GM18502 (cell line): ENCODE data around the gene IRGQ.
"Not testable (repeated sequence)": the region's sequence is repeated elsewhere in the genome, so short reads cannot be mapped to it uniquely, and the experiment has no call there.

ENCODE experiments used
- ATAC-seq: cut with Tn5 transposase; IDR thresholded peaks from one replicate; pipeline ENCODE4 v1.9.1; 2021; ENCODE audit warnings: mild to moderate bottlenecking; ENCODE audit not compliant: unreplicated experiment, poor library complexity

Gene IRGQ

GRCh38 chr19:43599635-43600295, 3.8 kb upstream of the IRGQ start:
- ATAC-seq, result no peak

DNA sequence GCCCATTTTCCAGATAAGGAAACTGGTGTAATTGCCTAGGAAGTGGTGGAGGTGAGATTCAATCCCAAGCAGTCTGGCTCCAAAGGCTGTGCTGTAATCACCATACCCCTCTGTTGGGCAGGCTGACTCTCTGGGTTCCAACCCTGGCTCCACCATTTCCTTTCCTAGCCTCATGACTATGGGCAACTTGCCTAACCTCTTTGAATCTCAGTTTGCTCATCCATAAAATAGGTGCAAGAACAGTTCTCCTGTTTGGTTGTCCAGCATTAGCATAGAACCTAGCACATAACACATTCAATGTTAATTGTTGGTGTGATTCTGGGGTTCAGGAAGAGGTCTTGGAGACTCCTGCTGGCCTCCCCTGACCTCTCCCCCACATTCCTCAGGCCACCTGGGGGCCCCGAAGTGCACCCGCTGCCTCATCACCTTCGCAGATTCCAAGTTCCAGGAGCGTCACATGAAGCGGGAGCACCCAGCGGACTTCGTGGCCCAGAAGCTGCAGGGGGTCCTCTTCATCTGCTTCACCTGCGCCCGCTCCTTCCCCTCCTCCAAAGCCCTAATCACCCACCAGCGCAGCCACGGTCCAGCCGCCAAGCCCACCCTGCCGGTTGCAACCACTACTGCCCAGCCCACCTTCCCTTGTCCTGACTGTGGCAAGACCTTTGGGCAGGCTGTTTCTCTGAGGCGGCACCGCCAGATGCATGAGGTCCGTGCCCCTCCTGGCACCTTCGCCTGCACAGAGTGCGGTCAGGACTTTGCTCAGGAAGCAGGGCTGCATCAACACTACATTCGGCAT, 2.7 kb upstream of the IRGQ start:
- no peak for ATAC-seq

- ATAC-seq, result no peak
These were observed 1.9 kb upstream of the IRGQ start for GRCh38 chr19:43597876-43598275.

DNA sequence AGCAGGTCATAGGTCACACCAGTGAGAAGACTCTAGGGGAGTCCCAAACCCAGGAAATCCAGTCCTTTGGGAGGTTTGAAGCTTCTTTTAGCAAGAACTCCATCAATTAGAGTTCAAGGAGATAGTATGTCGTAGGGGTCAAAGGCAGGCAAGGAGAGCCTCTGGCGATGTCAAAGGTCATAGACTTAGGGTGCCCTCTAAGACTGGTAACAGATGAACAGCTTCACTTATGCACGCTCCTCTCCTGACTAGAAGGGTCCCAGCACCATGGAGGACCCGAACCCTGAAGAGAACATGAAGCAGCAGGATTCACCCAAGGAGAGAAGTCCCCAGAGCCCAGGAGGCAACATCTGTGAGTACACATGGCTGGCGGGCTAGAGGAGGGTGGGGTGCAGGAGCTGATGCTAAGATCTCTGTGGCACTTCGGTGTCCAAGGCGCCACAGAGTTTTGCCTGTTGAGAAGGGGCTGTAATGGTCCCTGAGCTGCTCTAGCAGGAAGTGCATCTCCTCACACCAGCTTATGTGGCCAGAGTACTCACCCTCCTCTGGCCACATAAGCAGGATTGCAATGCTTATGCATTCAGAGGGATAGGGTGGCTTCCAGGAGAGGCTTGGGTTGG, 1.0 kb upstream of the IRGQ start:
- ATAC-seq, result no peak

GRCh38 chr19:43595605-43595998, 332 bp downstream of the IRGQ start:
- peak; percentile 4 for ATAC-seq

GRCh38 chr19:43594710-43595604, 977 bp downstream of the IRGQ start:
- ATAC-seq, result no peak

GRCh38 chr19:43594081-43594697, 1.7 kb downstream of the IRGQ start:
- no peak for ATAC-seq

DNA sequence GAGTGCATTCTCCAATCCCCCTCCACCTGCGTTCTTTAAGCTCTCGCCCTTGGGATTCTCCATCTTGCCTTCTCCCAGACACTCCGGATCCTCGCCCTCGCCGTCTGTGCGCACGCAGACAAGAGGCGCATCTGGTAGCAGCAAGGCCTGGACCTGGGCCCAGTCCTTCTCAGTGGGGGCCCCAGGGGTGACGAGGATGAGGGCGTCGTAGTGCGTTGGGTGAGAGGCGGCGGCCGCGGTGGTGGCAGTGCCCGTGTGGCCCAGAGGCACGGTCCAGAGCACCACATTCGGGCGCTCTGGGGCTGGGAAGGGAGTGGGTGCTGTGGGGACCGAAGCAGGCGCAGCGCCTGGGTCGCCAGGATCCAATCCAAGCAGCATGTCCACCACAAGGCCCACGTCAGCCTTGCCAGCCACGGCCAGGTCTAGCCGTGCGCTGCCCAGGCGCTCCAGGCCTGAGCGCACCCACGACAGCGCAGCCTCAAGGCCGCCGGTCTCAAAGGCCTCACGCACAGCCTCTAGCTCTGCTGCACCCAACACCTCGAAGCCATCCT, 3.1 kb downstream of the IRGQ start:
- ATAC-seq, result no peak

GRCh38 chr19:43591904-43592772, 3.8 kb downstream of the IRGQ start:
- no peak for ATAC-seq

GRCh38 chr19:43589678-43590077, 6.3 kb downstream of the IRGQ start:
- no peak for ATAC-seq

GRCh38 chr19:43589277-43589676, 6.7 kb downstream of the IRGQ start:
- no peak for ATAC-seq

- ATAC-seq, result not testable (repeated sequence)
These were observed 8.9 kb downstream of the IRGQ start for GRCh38 chr19:43587029-43587428.

- ATAC-seq, result no peak
These were observed 9.6 kb downstream of the IRGQ start for GRCh38 chr19:43586346-43586745.

DNA sequence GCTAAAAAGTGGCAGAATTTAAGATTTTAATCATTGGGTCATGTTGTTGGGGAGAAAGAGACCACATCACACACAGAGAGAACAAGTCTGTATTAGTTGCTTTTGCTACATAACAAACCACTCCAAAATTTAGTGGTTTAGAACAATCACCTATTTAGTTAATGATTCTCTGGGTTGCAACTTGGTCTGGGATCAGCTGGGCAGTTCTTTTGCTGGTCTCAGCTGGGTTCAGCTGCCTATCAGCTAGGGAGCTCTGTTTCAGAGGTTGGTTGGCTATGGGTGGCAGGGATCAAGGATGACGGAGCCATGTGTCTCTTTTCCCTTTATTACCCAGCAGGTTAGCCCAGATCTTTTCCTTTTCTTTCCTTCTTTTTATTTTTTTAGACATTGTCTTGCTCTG, 11.4 kb downstream of the IRGQ start:
- no peak for ATAC-seq

DNA sequence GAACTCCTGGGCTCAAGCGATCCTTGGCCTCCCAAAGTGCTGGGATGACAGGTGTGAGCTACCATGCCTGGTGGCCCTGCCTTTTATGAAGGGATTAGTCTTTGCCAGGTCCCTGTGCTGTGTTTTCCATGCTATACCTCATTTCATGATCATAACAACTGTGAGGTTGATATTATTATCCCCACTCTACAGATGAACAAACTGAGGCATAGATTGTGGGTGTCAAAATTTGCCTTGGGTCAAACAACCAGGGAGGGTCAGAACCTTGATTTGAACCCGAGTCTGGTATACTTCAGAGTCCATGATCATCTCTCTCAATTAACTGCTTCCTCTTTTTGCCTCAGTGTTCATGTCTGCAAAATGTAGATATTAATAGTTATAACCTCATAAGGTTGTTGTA, 13.4 kb downstream of the IRGQ start:
- ATAC-seq, result no peak

DNA sequence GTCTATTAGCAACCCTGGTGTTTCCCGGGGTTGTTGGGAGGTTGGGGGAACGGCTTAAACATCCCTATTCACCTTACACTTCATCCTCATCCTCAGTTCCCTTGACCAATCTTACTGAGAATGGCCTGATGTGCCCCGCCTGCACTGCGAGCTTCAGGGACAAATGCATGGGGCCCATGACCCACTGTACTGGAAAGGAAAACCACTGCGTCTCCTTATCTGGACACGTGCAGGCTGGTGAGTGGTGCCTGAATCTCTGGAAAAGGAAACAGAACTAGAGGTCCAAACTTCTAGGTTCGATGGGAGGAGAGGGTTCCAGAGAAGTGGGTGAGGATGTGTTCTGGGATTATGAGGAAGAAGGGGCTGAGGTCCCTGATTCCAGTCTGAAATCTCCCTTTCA, 14.5 kb downstream of the IRGQ start:
- ATAC-seq, result no peak

- ATAC-seq, result no peak
These were observed 17.1 kb downstream of the IRGQ start for GRCh38 chr19:43578787-43579186.

- no peak for ATAC-seq
These were observed 19.7 kb downstream of the IRGQ start for GRCh38 chr19:43575955-43576878.
